GM12892 (cell line): ENCODE measurements around the gene LDHD.
"Not testable (repeated sequence)": the region's sequence is repeated elsewhere in the genome, so short reads cannot be mapped to it uniquely, and the experiment has no call there.

Source experiments
- POLR2A ChIP-seq: IDR thresholded peaks from 2 replicates; pipeline ENCODE4 v1.6.1; 2011; ENCODE audit warnings: low read depth, low read length, control low read depth
- POLR2AphosphoS5 ChIP-seq: IDR thresholded peaks from 2 replicates; pipeline ENCODE4 v1.6.1; 2011; ENCODE audit warnings: low read depth, low read length, control low read depth
- TAF1 ChIP-seq: IDR thresholded peaks from 2 replicates; pipeline ENCODE4 v1.6.1; 2011; ENCODE audit warnings: low read depth, mild to moderate bottlenecking, control low read depth, low read length, borderline replicate concordance

DNA sequence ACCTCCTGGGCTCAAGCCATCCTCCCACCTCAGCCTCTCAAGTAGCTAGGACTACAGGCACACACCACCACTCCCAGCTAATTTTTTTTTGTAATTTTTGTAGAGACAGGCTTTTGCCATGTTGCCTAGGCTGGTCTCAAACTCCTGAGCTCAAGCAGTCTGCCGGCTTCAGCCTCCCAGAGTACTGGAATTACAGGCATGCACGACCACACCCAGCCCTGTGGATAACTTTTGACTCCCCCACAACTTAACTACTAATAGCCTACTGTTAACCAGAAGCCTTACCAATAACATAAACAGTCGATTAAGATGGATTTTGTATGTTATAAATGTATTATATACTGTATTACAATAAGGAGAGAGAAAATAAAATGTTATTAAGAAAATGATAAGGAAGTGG is 25.0 kb downstream of the LDHD start:
- not testable (repeated sequence) for TF ChIP-seq POLR2A, TAF1, POLR2AphosphoS5
